Measurements from ENCODE around the gene JAK3. TPM values are rescaled to one million over a fixed set of nuclear protein-coding genes. Genes with fewer than 3 reads are reported as not detected.

The JAK3 gene
- polyA plus RNA-seq, 3 donors: 13.8 to 44.6 (median 34.0) TPM

GRCh38 chr19:17860331-17860992 is 12.7 kb upstream of the JAK3 start:
- no peaks in the 10 kb centered on the region for H3K9me3 ChIP-seq (replicated peaks in 1 of 2; ENCODE audit: control insufficient read depth in 1 of 2, insufficient read depth in 1 of 2, low read length in 2 of 2)
- 2% methylated on average over 20 of the region's 22 CpGs for WGBS (ENCODE audit: insufficient coverage)
- intact Hi-C loops (cut with micrococcal nuclease): no loop called here
- no peak for TF ChIP-seq CTCF (IDR thresholded peaks at IDR 0.05)
- H3K36me3 ChIP-seq (replicated peaks in 1 of 2; ENCODE audit: control insufficient read depth in 1 of 2, insufficient read depth in 2 of 2, low read length in 2 of 2): peaks cover 32 to 42% of the 10 kb centered on the region in 2 donors
- H3K4me3 ChIP-seq (replicated peaks in 1 of 3; ENCODE audit: low read depth in 2 of 3, low read length in 3 of 3): peak overlapping the region; percentile 93 to 99 (median 98)
- H4K20me1 ChIP-seq (ENCODE audit: insufficient read depth, low read length): peaks cover 55% of the 10 kb centered on the region
- peak overlapping the region; percentile 51 to 93 (median 88) for H3K27ac Mint-ChIP-seq
- peak overlapping the region; percentile 97 to 99 for H3K4me3 Mint-ChIP-seq
- H3K27me3 Mint-ChIP-seq (ENCODE audit: low read depth in 3 of 3): peaks cover 0 to 7% (median 2%) of the 10 kb centered on the region in 3 donors
- H3K79me2 ChIP-seq (ENCODE audit: insufficient read depth, low read length): peaks cover 28% of the 10 kb centered on the region
- H3K9me3 Mint-ChIP-seq: no peaks in the 10 kb centered on the region
- peak overlapping the region; percentile 80 for H2AFZ ChIP-seq (ENCODE audit: insufficient read depth, low read depth, low read length, poor library complexity, severe bottlenecking)
- no peak for DNase-seq
- H3K27ac ChIP-seq (ENCODE audit: low read depth in 1 of 2, low read length in 2 of 2): peak overlapping the region; percentile 38 to 80
- H3K4me1 ChIP-seq (ENCODE audit: control insufficient read depth in 1 of 2, insufficient read depth in 2 of 2, low read length in 2 of 2): peaks cover 17 to 21% of the 10 kb centered on the region in 2 donors
- peaks cover 25% of the 10 kb centered on the region for H3K4me1 Mint-ChIP-seq
- no peaks in the 10 kb centered on the region for H3K27me3 ChIP-seq (ENCODE audit: control insufficient read depth in 2 of 2, insufficient read depth in 2 of 2, low read length in 2 of 2)
- H3K4me2 ChIP-seq (replicated peaks; ENCODE audit: extremely low read depth, low read length, poor library complexity, severe bottlenecking): peak overlapping the region; percentile 94
- peaks cover 34 to 47% of the 10 kb centered on the region in 2 donors for H3K36me3 Mint-ChIP-seq
- H3K9ac ChIP-seq (ENCODE audit: insufficient read depth, low read length, poor library complexity, severe bottlenecking): peak overlapping the region; percentile 86

GRCh38 chr19:17859533-17860330 is 11.9 kb upstream of the JAK3 start, which contains the start of gene RPL18A:
RPL18A (plus strand) TSS chr19:17859910; CDS start chr19:17859957, 47 bp downstream.
- peak within 1 kb of the TSS; percentile 80 for H2AFZ ChIP-seq (ENCODE audit: insufficient read depth, low read depth, low read length, poor library complexity, severe bottlenecking)
- peak; percentile 76 for TF ChIP-seq CTCF (IDR thresholded peaks at IDR 0.05)
- DNase-seq: peak; percentile 99 to 100 (median 99)
- H3K79me2 ChIP-seq (ENCODE audit: insufficient read depth, low read length): peaks cover 28% of the 10 kb centered on the region
- H3K27ac ChIP-seq (ENCODE audit: low read depth in 1 of 2, low read length in 2 of 2): peak within 1 kb of the TSS; percentile 38 to 80
- Mint-ChIP-seq H3K36me3 (peaks cover 32 to 40% of the 10 kb centered on the region in 2 donors), H3K27ac (peak within 1 kb of the TSS; percentile 69 to 93 (median 89)), H3K4me3 (peak within 1 kb of the TSS; percentile 97 to 99), H3K9me3 (no peaks in the 10 kb centered on the region), H3K4me1 (peaks cover 28% of the 10 kb centered on the region), H3K27me3 (ENCODE audit: low read depth in 3 of 3) (peaks cover 0 to 7% (median 2%) of the 10 kb centered on the region in 3 donors)
- peaks cover 32 to 37% of the 10 kb centered on the region in 2 donors for H3K36me3 ChIP-seq (replicated peaks in 1 of 2; ENCODE audit: control insufficient read depth in 1 of 2, insufficient read depth in 2 of 2, low read length in 2 of 2)
- peak within 1 kb of the TSS; percentile 93 to 99 (median 98) for H3K4me3 ChIP-seq (replicated peaks in 1 of 3; ENCODE audit: low read depth in 2 of 3, low read length in 3 of 3)
- H3K27me3 ChIP-seq (ENCODE audit: control insufficient read depth in 2 of 2, insufficient read depth in 2 of 2, low read length in 2 of 2): no peaks in the 10 kb centered on the region
- under 1% methylated on average over 80 of the region's 80 CpGs for WGBS (ENCODE audit: insufficient coverage)
- intact Hi-C loops (cut with micrococcal nuclease): loop anchor here (1.0 to 10.0 kb wide), 6 partner anchors 73 to 595 kb away; partner anchors contain the start of genes BABAM1 (in 1 of the 2), CCDC124 (in 1 of the 2) and USHBP1 (in 1 of the 2)
- H3K4me1 ChIP-seq (ENCODE audit: control insufficient read depth in 1 of 2, insufficient read depth in 2 of 2, low read length in 2 of 2): peaks cover 17 to 21% of the 10 kb centered on the region in 2 donors
- peak within 1 kb of the TSS; percentile 86 for H3K9ac ChIP-seq (ENCODE audit: insufficient read depth, low read length, poor library complexity, severe bottlenecking)
- H3K9me3 ChIP-seq (replicated peaks in 1 of 2; ENCODE audit: control insufficient read depth in 1 of 2, insufficient read depth in 1 of 2, low read length in 2 of 2): no peaks in the 10 kb centered on the region
- peak within 1 kb of the TSS; percentile 94 for H3K4me2 ChIP-seq (replicated peaks; ENCODE audit: extremely low read depth, low read length, poor library complexity, severe bottlenecking)
- peaks cover 50% of the 10 kb centered on the region for H4K20me1 ChIP-seq (ENCODE audit: insufficient read depth, low read length)
